WTC11 (cell line): Measurements from ENCODE around the gene ADARB2. TPM values are rescaled to one million over a fixed set of nuclear protein-coding genes. Genes with fewer than 3 reads are reported as not detected.

Experiments
- ATAC-seq: fragments of 200-7000 bp; cut with Tn5 transposase; 2 replicates; pipeline ENCODE4 v1.10.0; 2021; ENCODE audit warnings: mild to moderate bottlenecking, moderate library complexity
- CTCF ChIA-PET: fragments of 300-600 bp; sonication (Branson Sonifier 250); formaldehyde crosslinking; loops from one replicate; lab custom pipeline; 2021; ENCODE audit warnings: antibody characterized with exemption; lab: Charles Lee
- POLR2A ChIA-PET: fragments of 350-600 bp; sonication (Branson Sonifier 250); formaldehyde crosslinking; loops from one replicate; lab custom pipeline; 2021; ENCODE audit warnings: antibody characterized with exemption; lab: Charles Lee
- DNase-seq: peaks from one replicate; pipeline ENCODE4 v3.0.0; 2021; ENCODE audit warnings: low spot score
- H3K27ac Mint-ChIP-seq: 2 replicates; pipeline ENCODE4 v1.8.0; 2021; ENCODE audit warnings: mixed read lengths
- H3K27me3 Mint-ChIP-seq: 2 replicates; pipeline ENCODE4 v1.8.0; 2021; ENCODE audit warnings: low read depth, mild to moderate bottlenecking, moderate library complexity, mixed read lengths
- H3K36me3 Mint-ChIP-seq: 2 replicates; pipeline ENCODE4 v1.8.0; 2021; ENCODE audit warnings: mixed read lengths
- H3K4me1 Mint-ChIP-seq: 2 replicates; pipeline ENCODE4 v1.8.0; 2022; ENCODE audit warnings: mixed read lengths
- H3K4me3 Mint-ChIP-seq: 2 replicates; pipeline ENCODE4 v1.8.0; 2021; ENCODE audit warnings: mild to moderate bottlenecking, moderate library complexity, mixed read lengths
- H3K9me3 Mint-ChIP-seq: 2 replicates; pipeline ENCODE4 v1.8.0; 2021; ENCODE audit warnings: mixed read lengths
- CBFB ChIP-seq: sonication (generic); formaldehyde crosslinking; IDR thresholded peaks from 2 replicates; pipeline ENCODE4 v1.8.1; 2022; ENCODE audit warnings: mild to moderate bottlenecking, low read depth, missing genetic modification reagents
- CREM ChIP-seq: sonication (generic); formaldehyde crosslinking; IDR thresholded peaks from 2 replicates; pipeline ENCODE4 v1.8.1; 2022; ENCODE audit warnings: mild to moderate bottlenecking, missing genetic modification reagents, moderate library complexity
- EMX1 ChIP-seq: fragments of 250-450 bp; sonication (Bioruptor Pico); IDR thresholded peaks from 2 replicates; pipeline ENCODE4 v1.8.0; 2021; ENCODE audit warnings: mild to moderate bottlenecking
- ESRRA ChIP-seq: sonication (generic); formaldehyde crosslinking; IDR thresholded peaks from 2 replicates; pipeline ENCODE4 v1.8.1; 2022; ENCODE audit warnings: mild to moderate bottlenecking, missing genetic modification reagents, borderline replicate concordance
- GABPB1 ChIP-seq: sonication (generic); formaldehyde crosslinking; IDR thresholded peaks from 2 replicates; pipeline ENCODE4 v1.8.1; 2023; ENCODE audit warnings: mild to moderate bottlenecking, missing genetic modification reagents
- GRHL2 ChIP-seq: fragments of 250-450 bp; sonication (Bioruptor Pico); IDR thresholded peaks from 2 replicates; pipeline ENCODE4 v1.8.0; 2022; ENCODE audit warnings: mild to moderate bottlenecking, moderate library complexity; ENCODE audit not compliant: insufficient replicate concordance, severe bottlenecking
- IRF2 ChIP-seq: sonication (generic); formaldehyde crosslinking; IDR thresholded peaks from 2 replicates; pipeline ENCODE4 v1.8.0; 2022; ENCODE audit warnings: low read depth, missing genetic modification reagents, borderline replicate concordance
- OVOL2 ChIP-seq: fragments of 250-450 bp; sonication (Bioruptor Pico); IDR thresholded peaks from 2 replicates; pipeline ENCODE4 v1.9.0; 2021; ENCODE audit warnings: mild to moderate bottlenecking, borderline replicate concordance
- RORB ChIP-seq: fragments of 250-450 bp; sonication (Bioruptor Pico); IDR thresholded peaks from 2 replicates; pipeline ENCODE4 v1.9.0; 2021; ENCODE audit warnings: mild to moderate bottlenecking
- STAT6 ChIP-seq: sonication (generic); formaldehyde crosslinking; conservative IDR thresholded peaks from 2 replicates; pipeline ENCODE4 v1.8.1; 2023; ENCODE audit warnings: mild to moderate bottlenecking, low read depth, missing genetic modification reagents, moderate library complexity
- TP53 ChIP-seq: sonication (generic); formaldehyde crosslinking; IDR thresholded peaks from 2 replicates; pipeline ENCODE4 v1.8.1; 2023; ENCODE audit warnings: mild to moderate bottlenecking, missing genetic modification reagents
- ZNF121 ChIP-seq: sonication (generic); formaldehyde crosslinking; IDR thresholded peaks from 2 replicates; pipeline ENCODE4 v1.8.0; 2023; ENCODE audit warnings: missing genetic modification reagents
- ZNF232 ChIP-seq: sonication (generic); formaldehyde crosslinking; IDR thresholded peaks from 2 replicates; pipeline ENCODE4 v1.8.0; 2022; ENCODE audit warnings: mild to moderate bottlenecking, missing genetic modification reagents
- ZNF317 ChIP-seq: sonication (generic); formaldehyde crosslinking; IDR thresholded peaks from 2 replicates; pipeline ENCODE4 v1.8.1; 2023; ENCODE audit warnings: low read depth, mild to moderate bottlenecking, moderate library complexity, missing genetic modification reagents, borderline replicate concordance
- ZNF396 ChIP-seq: fragments of 250-450 bp; sonication (Bioruptor Pico); IDR thresholded peaks from 2 replicates; pipeline ENCODE4 v1.8.0; 2021; ENCODE audit warnings: mild to moderate bottlenecking, moderate library complexity, borderline replicate concordance
- ZNF512 ChIP-seq: sonication (generic); formaldehyde crosslinking; IDR thresholded peaks from 2 replicates; pipeline ENCODE4 v1.8.1; 2022; ENCODE audit warnings: missing genetic modification reagents, borderline replicate concordance
- ZNF671 ChIP-seq: fragments of 250-450 bp; sonication (Bioruptor Pico); IDR thresholded peaks from 2 replicates; pipeline ENCODE4 v1.8.0; 2021; ENCODE audit warnings: mild to moderate bottlenecking
- total RNA-seq: library from RNA; stranded (reverse); gene quantifications from 3 replicates; pipeline ENCODE4 v1.2.3, GENCODE V29; 2021
- TF ChIP-seq, protein P1 (sequence below): sonication (generic); formaldehyde crosslinking; IDR thresholded peaks from 2 replicates; pipeline ENCODE4 v1.8.0; 2022; ENCODE audit warnings: mild to moderate bottlenecking, missing genetic modification reagents
- TF ChIP-seq, protein P2 (sequence below): fragments of 250-450 bp; sonication (Bioruptor Pico); conservative IDR thresholded peaks from 2 replicates; pipeline ENCODE4 v1.9.0; 2021; ENCODE audit warnings: mild to moderate bottlenecking
- TF ChIP-seq, protein P3 (sequence below): sonication (generic); formaldehyde crosslinking; IDR thresholded peaks from 2 replicates; pipeline ENCODE4 v1.8.1; 2023; ENCODE audit warnings: mild to moderate bottlenecking, moderate library complexity, missing genetic modification reagents
- TF ChIP-seq, protein P4 (sequence below): sonication (generic); formaldehyde crosslinking; IDR thresholded peaks from 2 replicates; pipeline ENCODE4 v1.8.1; 2022; ENCODE audit warnings: mild to moderate bottlenecking, moderate library complexity, missing genetic modification reagents

Gene ADARB2
- total RNA-seq, 1 experiment from 2014 or later, result 3.7 TPM

- no peak for TF ChIP-seq ZNF512 (CRISPR knock-in tag)
- TF ChIP-seq, protein P1, sequence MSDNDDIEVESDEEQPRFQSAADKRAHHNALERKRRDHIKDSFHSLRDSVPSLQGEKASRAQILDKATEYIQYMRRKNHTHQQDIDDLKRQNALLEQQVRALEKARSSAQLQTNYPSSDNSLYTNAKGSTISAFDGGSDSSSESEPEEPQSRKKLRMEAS (CRISPR knock-in tag), result no peak
Measured at GRCh38 chr10:1650542-1651269, 86.6 kb downstream of the ADARB2 start (continued).

- POLR2A ChIA-PET, result no interaction called here
Measured at GRCh38 chr10:1648648-1649047, 88.7 kb downstream of the ADARB2 start.

More at GRCh38 chr10:1648648-1649047, 88.7 kb downstream of the ADARB2 start:
- DNase-seq, result no peak
- TF ChIP-seq IRF2 (no peak), ZNF232 (no peak), TP53 (CRISPR knock-in tag) (no peak), EMX1 (CRISPR knock-in tag) (no peak), GRHL2 (CRISPR knock-in tag) (no peak), ZNF121 (no peak), ZNF671 (CRISPR knock-in tag) (no peak), CBFB (CRISPR knock-in tag) (no peak), STAT6 (no peak), GABPB1 (no peak), ZNF317 (no peak), CREM (CRISPR knock-in tag) (no peak), ZNF396 (CRISPR knock-in tag) (no peak), RORB (CRISPR knock-in tag) (no peak), ESRRA (CRISPR knock-in tag) (no peak), OVOL2 (CRISPR knock-in tag) (no peak)
- TF ChIP-seq, protein P2, sequence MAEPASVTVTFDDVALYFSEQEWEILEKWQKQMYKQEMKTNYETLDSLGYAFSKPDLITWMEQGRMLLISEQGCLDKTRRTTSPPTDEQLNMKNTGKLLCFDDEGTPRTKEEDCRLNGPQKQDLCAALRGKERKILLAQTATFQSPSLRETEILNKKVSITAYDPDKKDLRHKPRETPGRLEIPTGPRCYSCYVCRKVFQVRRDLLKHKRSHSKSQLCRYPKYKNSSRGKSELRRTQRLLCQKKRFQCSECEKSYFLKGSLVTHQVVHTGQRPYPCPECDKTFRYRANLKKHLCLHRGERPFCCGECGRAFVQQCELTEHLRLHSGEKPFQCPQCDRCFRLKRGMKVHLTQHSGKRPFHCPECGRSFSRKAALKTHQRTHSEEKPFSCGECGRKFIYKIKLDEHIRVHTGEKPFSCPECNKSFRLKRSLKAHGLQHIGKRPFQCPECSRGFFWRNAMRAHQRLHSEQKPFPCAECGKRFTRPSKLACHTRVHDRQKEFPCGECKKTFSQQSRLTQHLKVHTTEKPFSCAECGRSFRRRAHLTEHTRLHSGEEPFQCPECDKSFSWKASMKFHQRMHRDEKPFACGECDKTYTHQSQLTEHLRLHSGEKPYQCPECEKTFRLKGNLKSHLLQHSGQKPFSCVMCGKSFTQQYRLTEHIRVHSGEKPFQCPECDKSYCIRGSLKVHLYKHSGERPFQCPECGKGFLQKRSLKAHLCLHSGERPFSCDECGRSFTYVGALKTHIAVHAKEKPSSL (CRISPR knock-in tag), result no peak
- TF ChIP-seq, protein P3, sequence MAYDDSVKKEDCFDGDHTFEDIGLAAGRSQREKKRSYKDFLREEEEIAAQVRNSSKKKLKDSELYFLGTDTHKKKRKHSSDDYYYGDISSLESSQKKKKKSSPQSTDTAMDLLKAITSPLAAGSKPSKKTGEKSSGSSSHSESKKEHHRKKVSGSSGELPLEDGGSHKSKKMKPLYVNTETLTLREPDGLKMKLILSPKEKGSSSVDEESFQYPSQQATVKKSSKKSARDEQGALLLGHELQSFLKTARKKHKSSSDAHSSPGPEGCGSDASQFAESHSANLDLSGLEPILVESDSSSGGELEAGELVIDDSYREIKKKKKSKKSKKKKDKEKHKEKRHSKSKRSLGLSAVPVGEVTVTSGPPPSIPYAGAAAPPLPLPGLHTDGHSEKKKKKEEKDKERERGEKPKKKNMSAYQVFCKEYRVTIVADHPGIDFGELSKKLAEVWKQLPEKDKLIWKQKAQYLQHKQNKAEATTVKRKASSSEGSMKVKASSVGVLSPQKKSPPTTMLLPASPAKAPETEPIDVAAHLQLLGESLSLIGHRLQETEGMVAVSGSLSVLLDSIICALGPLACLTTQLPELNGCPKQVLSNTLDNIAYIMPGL (CRISPR knock-in tag), result no peak
- TF ChIP-seq, protein P4, sequence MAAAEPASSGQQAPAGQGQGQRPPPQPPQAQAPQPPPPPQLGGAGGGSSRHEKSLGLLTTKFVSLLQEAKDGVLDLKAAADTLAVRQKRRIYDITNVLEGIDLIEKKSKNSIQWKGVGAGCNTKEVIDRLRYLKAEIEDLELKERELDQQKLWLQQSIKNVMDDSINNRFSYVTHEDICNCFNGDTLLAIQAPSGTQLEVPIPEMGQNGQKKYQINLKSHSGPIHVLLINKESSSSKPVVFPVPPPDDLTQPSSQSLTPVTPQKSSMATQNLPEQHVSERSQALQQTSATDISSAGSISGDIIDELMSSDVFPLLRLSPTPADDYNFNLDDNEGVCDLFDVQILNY (CRISPR knock-in tag), result no peak
- peaks cover 5% of the 10 kb centered on the region for H3K9me3 Mint-ChIP-seq
- no peaks in the 10 kb centered on the region for H3K36me3 Mint-ChIP-seq
- H3K4me3 Mint-ChIP-seq, result no peak overlapping the region
- no peaks in the 10 kb centered on the region for H3K4me1 Mint-ChIP-seq
- no peak overlapping the region for H3K27ac Mint-ChIP-seq
- CTCF ChIA-PET, result no interaction called here
- ATAC-seq, result no peak
- H3K27me3 Mint-ChIP-seq, result peaks cover 10% of the 10 kb centered on the region; the same call in 1 of the 2 replicates
